ENCODE data around the gene CHST3. TPM values are rescaled to one million over a fixed set of nuclear protein-coding genes. Genes with fewer than 3 reads are reported as not detected.

CHST3 gene
- total RNA-seq, 1 experiment from 2014 or later: 10.0 TPM

GRCh38 chr10:72062382-72062781, 98.2 kb downstream of the CHST3 start:
- POLR2A ChIA-PET (ENCODE audit: low non-redundant PET): no interaction called here
- Histone ChIP-seq H3K4me1 (ENCODE audit: insufficient read depth, low read length, poor library complexity, severe bottlenecking) (peaks cover 15% of the 10 kb centered on the region), H3K9me3 (ENCODE audit: low read depth, low read length, poor library complexity, severe bottlenecking) (no peaks in the 10 kb centered on the region), H3K4me3 (ENCODE audit: low read depth, low read length, poor library complexity, severe bottlenecking) (no peak overlapping the region), H3K27ac (ENCODE audit: low read depth, low read length, poor library complexity, severe bottlenecking) (no peak overlapping the region), H3K27me3 (replicated peaks; ENCODE audit: insufficient read depth, low read depth, low read length, poor library complexity) (no peaks in the 10 kb centered on the region), H3K36me3 (ENCODE audit: insufficient read depth, low read length, poor library complexity, severe bottlenecking) (no peaks in the 10 kb centered on the region)
- intact Hi-C loops (cut with micrococcal nuclease; ENCODE audit: unreplicated experiment): no loop called here
- TF ChIP-seq EZH2 (IDR thresholded peaks at IDR 0.05; ENCODE audit: borderline replicate concordance, low read depth, low read length, poor library complexity, severe bottlenecking): no peak
- TF ChIP-seq CTCF (conservative IDR thresholded peaks at IDR 0.05; ENCODE audit: low read depth, low read length): no peak
- no TSS peak for BruUV-seq (replicated peaks)
- CTCF ChIA-PET: interaction anchor here (0.6 to 0.7 kb wide), 2 partner anchors 14 to 167 kb away, joined by 3 to 4 read pairs; no protein-coding TSS in a partner anchor
- DNase-seq (ENCODE audit: low spot score): no peak

Other genes with a start within 250 kb of the CHST3 start
- not detected in 2 replicates for gene C10orf105, start 244.6 kb upstream of the CHST3 start, total RNA-seq (2021)
- not detected in 2 replicates for gene VSIR, start 190.9 kb upstream of the CHST3 start, total RNA-seq (2021)
- 429 and 431 TPM in 2 replicates for gene PSAP, start 113.1 kb upstream of the CHST3 start, total RNA-seq (2021)
- gene SPOCK2, start 124.2 kb downstream of the CHST3 start, total RNA-seq (2021): 0.11 and 0.32 TPM in 2 replicates

Data from A673 (cell line).